Astrocyte (in vitro differentiated cells and primary cell): Measurements from ENCODE around the gene CDH26.

Experiments
- EZH2 ChIP-seq: IDR thresholded peaks from 2 replicates; pipeline ENCODE4 v1.6.1; 2012; ENCODE audit warnings: mild to moderate bottlenecking, low read length, inconsistent platforms; ENCODE audit not compliant: insufficient read depth
- TF ChIP-seq, protein P1 (sequence below): IDR thresholded peaks from 2 replicates; pipeline ENCODE4 v1.5.1; 2011; ENCODE audit warnings: low read depth, mild to moderate bottlenecking, inconsistent platforms, low read length, moderate library complexity; ENCODE audit not compliant: insufficient read depth

DNA sequence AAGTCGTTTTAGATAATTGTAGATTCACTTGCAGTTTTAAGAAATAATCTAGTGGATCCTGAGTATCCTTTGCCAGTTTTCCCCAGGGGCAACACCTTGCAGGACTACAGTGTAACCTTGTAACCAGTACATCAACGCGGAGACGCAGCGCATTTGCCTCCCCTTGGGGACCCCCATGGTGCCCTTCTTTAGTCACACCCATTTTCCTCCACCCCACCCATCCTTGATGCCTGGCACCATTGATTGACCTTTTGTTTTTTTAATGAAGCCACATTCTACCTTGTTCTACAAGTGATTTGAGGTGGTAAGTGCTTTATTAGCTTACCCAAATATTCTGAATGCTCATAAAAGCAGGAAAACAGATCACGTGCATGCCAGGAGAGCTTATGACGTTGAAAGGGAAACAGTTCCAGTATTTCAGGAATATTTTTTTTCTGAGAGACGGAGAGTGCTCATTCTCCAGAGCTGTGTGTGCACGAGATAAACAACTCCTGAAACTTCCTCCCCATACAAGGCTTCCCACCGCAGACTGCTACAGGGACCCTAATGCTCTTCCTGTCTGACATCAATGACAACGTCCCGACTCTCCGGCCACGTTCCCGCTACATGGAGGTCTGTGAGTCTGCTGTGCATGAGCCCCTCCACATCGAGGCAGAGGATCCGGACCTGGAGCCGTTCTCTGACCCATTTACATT, 35.7 kb downstream of the CDH26 start:
- TF ChIP-seq, protein P1, sequence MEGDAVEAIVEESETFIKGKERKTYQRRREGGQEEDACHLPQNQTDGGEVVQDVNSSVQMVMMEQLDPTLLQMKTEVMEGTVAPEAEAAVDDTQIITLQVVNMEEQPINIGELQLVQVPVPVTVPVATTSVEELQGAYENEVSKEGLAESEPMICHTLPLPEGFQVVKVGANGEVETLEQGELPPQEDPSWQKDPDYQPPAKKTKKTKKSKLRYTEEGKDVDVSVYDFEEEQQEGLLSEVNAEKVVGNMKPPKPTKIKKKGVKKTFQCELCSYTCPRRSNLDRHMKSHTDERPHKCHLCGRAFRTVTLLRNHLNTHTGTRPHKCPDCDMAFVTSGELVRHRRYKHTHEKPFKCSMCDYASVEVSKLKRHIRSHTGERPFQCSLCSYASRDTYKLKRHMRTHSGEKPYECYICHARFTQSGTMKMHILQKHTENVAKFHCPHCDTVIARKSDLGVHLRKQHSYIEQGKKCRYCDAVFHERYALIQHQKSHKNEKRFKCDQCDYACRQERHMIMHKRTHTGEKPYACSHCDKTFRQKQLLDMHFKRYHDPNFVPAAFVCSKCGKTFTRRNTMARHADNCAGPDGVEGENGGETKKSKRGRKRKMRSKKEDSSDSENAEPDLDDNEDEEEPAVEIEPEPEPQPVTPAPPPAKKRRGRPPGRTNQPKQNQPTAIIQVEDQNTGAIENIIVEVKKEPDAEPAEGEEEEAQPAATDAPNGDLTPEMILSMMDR = no peak
- TF ChIP-seq EZH2 = no peak
